Uterus (tissue), 2 donors: ENCODE data around the gene DNTT.

Source experiments
- CTCF ChIP-seq, 4 experiments: fragments of 200-600 bp in 2 of 4; fragments of 450-650 bp in 2 of 4; sonication (generic) in 2 of 4; IDR thresholded peaks; one replicate each; pipeline ENCODE4 v1.5.1; 2016 to 2019; ENCODE audit warnings: antibody characterized with exemption in 4 of 4, mild to moderate bottlenecking in 2 of 4, moderate library complexity in 1 of 4
- POLR2A ChIP-seq, 2 donors: fragments of 450-650 bp; IDR thresholded peaks; one replicate each; pipeline ENCODE4 v1.6.1; 2016; ENCODE audit warnings: antibody characterized with exemption in 2 of 2, mild to moderate bottlenecking in 1 of 2, moderate library complexity in 1 of 2

GRCh38 chr10:96360331-96360730 lies 56.1 kb downstream of the DNTT start:
- no peak for TF ChIP-seq CTCF (IDR thresholded peaks at IDR 0.05)
- no peak for TF ChIP-seq POLR2A (IDR thresholded peaks at IDR 0.05)
